Heart right ventricle (tissue), 16 donors: ENCODE measurements around the gene ARHGAP42. TPM values are rescaled to one million over a fixed set of nuclear protein-coding genes. Genes with fewer than 3 reads are reported as not detected.
A peak's percentile ranks its signal among the peaks of the same experiment; 100 is the strongest.

ENCODE experiments used
- ATAC-seq, 8 donors: fragments of 200-7000 bp; cut with Tn5 transposase; one replicate each; pipeline ENCODE4 v1.9.1; 2020; ENCODE audit warnings: mild to moderate bottlenecking in 8 of 8, moderate library complexity in 8 of 8, moderate number of reproducible peaks in 1 of 8
- DNase-seq, 2 donors: peaks; one replicate each; pipeline ENCODE4 v3.0.0-alpha.2; 2020
- H3K27ac ChIP-seq, 10 donors: fragments of 200-600 bp; sonication (generic) in 2 of 10; one replicate each; pipeline versions ENCODE4 v1.5.0 to v1.8.0; 2020 to 2022; ENCODE audit warnings: mild to moderate bottlenecking in 3 of 10
- H3K27me3 ChIP-seq, 7 donors: fragments of 200-600 bp; one replicate each; pipeline ENCODE4 v1.8.0; 2021 to 2022; ENCODE audit warnings: mild to moderate bottlenecking in 2 of 7
- H3K36me3 ChIP-seq, 9 donors: fragments of 200-600 bp; sonication (generic) in 1 of 9; one replicate each; pipeline versions ENCODE4 v1.5.0 to v1.8.0; 2020 to 2022; ENCODE audit warnings: mild to moderate bottlenecking in 2 of 9
- H3K4me1 ChIP-seq, 9 donors: fragments of 200-600 bp; sonication (generic) in 1 of 9; one replicate each; pipeline versions ENCODE4 v1.5.0 to v1.8.0; 2020 to 2022; ENCODE audit warnings: mild to moderate bottlenecking in 4 of 9
- H3K4me3 ChIP-seq, 10 donors: fragments of 200-600 bp; sonication (generic) in 2 of 10; one replicate each; pipeline versions ENCODE4 v1.5.0 to v1.8.0; 2020 to 2022; ENCODE audit warnings: mild to moderate bottlenecking in 7 of 10, moderate library complexity in 2 of 10
- H3K9me3 ChIP-seq, 11 donors: fragments of 200-600 bp in 10 of 11; sonication (generic) in 2 of 11; one replicate each; pipeline versions ENCODE4 v1.5.0 to v1.8.0; 2013 to 2022; ENCODE audit warnings: mild to moderate bottlenecking in 2 of 11, control low read depth in 1 of 11, moderate library complexity in 1 of 11
- CTCF ChIP-seq, 9 donors: fragments of 200-600 bp; sonication (generic) in 2 of 9; IDR thresholded peaks; one replicate each; pipeline versions ENCODE4 v1.5.0 to v1.8.0; 2021 to 2022; ENCODE audit warnings: antibody characterized with exemption in 9 of 9, mild to moderate bottlenecking in 5 of 9, moderate library complexity in 1 of 9
- WGBS, 2 donors: extraction: QIAGEN DNeasy Blood & Tissue Kit; methylation state at CpG; one replicate each; pipeline ENCODE4 v1.1.7; 2013; ENCODE audit warnings: inconsistent platforms in 1 of 2; 5-methylcytosine and 5-hydroxymethylcytosine counted together
- intact Hi-C, 10 donors: fragments of 100-400 bp; cut with DNase I; formaldehyde crosslinking; loops; one replicate each; pipeline versions ENCODE4 v1.11.1 to v1.14.2; 2022
- polyA plus RNA-seq, 2 donors: library from polyadenylated mRNA; stranded (reverse); fragments of 200-250 nt; gene quantifications; one replicate each; pipeline ENCODE4 v1.2.3, GENCODE V29; 2013
- total RNA-seq, 10 donors: library from RNA; stranded (reverse); fragmentation: NEBNext Ultra II Directional in 3 of 10; extraction: Animal tissue kit (Norgen Biotek cat#: 25700) in 3 of 10; gene quantifications; one replicate each; pipeline versions ENCODE4 v1.2.1 to v1.2.4, GENCODE V29; 2021 to 2023
- donor health status: Arrhythmogenic right ventricular cardiomyopathy.
- donor health status: ischemic (EF 13 %, LVEDD 7.1; RV severe dilation, severe dysfunction).
- donor health status: healthy with polysubstance abuse.
- donor health status: DM: no; HTN: yes; CAD: no.
- donor health status: DM: no; HTN: no; CAD: no.
- donor health status: ischemic (EF 25% LVEDD 6.9; RV normal size, moderate dysfunction).
- donor health status: ischemic (EF 25% LVEDD 5.7; RV mildly dilated, moderate dysfunction).
- donor health status: healthy.
- donor health status: DM: yes; HTN: yes; CAD: no.
- donor health status: Ischemic cardiomyopathy.
- donor health status: ischemic (EF 35%, LVEDD 5.7; RV mildly dilated, moderate dysfunction).
- donor health status: nonischemic (EF 11% LVEDD 7.7; RV severe dilation, severe dysfunction).
- donor health status: DM: yes; HTN: yes; CAD: no.
- donor health status: PGD.
- donor health status: ischemic (EF 29% LVEDD 5.4; RV normal size, mild dysfunction).
- donor health status: nonischemic (EF 23%, LVEDD 6.1; RV moderate dilation, normal function).

Gene ARHGAP42
- total and polyA plus RNA-seq, 12 donors = 3.9 to 13.1 (median 8.8) TPM

GRCh38 chr11:100930185-100930778, 243.2 kb downstream of the ARHGAP42 start:
- Histone ChIP-seq H3K4me1 (peaks cover 0 to 17% (median 0%) of the 10 kb centered on the region in 9 donors), H3K27ac (no peak overlapping the region), H3K36me3 (no peaks in the 10 kb centered on the region), H3K4me3 (no peak overlapping the region), H3K9me3 (no peaks in the 10 kb centered on the region), H3K27me3 (no peaks in the 10 kb centered on the region)
- peak in 1 of 2 donors; percentile 11 for DNase-seq
- peak; percentile 42 to 76 (median 68) for TF ChIP-seq CTCF (IDR thresholded peaks at IDR 0.05)
- peak in 4 of 8 donors; percentile 34 to 67 (median 62) for ATAC-seq
- WGBS, 2 donors = 38 to 40% methylated on average over 5 of the region's 5 CpGs
- intact Hi-C loops = loop anchor here in 7 of 10 donors (1.0 to 10.0 kb wide), 9 partner anchors 73 to 354 kb away; partner anchors contain the start of gene ARHGAP42 (in 1 of the 7)

- H3K36me3 ChIP-seq = peaks cover 0 to 19% (median 0%) of the 10 kb centered on the region in 9 donors
- DNase-seq (no peak), ATAC-seq (no peak)
- intact Hi-C loops = loop anchor here in 9 of 10 donors (1.0 to 10.0 kb wide), 8 partner anchors 75 to 356 kb away; partner anchors contain the start of gene ARHGAP42 (in 1 of the 9)
- no peaks in the 10 kb centered on the region for H3K27me3 ChIP-seq
- H3K9me3 ChIP-seq = no peaks in the 10 kb centered on the region
- TF ChIP-seq CTCF (IDR thresholded peaks at IDR 0.05) = peak in 7 of 9 donors; percentile 27 to 58 (median 49)
- H3K4me3 ChIP-seq = no peak overlapping the region
- WGBS, 2 donors = 33 to 41% methylated on average over 3 of the region's 3 CpGs
- peaks cover 0 to 17% (median 0%) of the 10 kb centered on the region in 9 donors for H3K4me1 ChIP-seq
- no peak overlapping the region for H3K27ac ChIP-seq
Measured at GRCh38 chr11:100932474-100933100, 245.5 kb downstream of the ARHGAP42 start.

GRCh38 chr11:100936781-100937180, 249.7 kb downstream of the ARHGAP42 start:
- Histone ChIP-seq H3K27ac (no peak overlapping the region), H3K27me3 (no peaks in the 10 kb centered on the region), H3K4me3 (no peak overlapping the region), H3K4me1 (peaks cover 0 to 27% (median 8%) of the 10 kb centered on the region in 9 donors), H3K9me3 (no peaks in the 10 kb centered on the region), H3K36me3 (peaks cover 0 to 25% (median 0%) of the 10 kb centered on the region in 9 donors)
- TF ChIP-seq CTCF (IDR thresholded peaks at IDR 0.05) = no peak
- no peak for DNase-seq
- WGBS, 2 donors = 86 to 87% methylated on average over 6 of the region's 6 CpGs
- intact Hi-C loops = loop anchor here in 2 of 10 donors (10.0 kb wide), 2 partner anchors 252 to 352 kb away; partner anchors contain the start of gene ARHGAP42 (in 1 of the 2)
- no peak for ATAC-seq

GRCh38 chr11:100939571-100939970, 252.5 kb downstream of the ARHGAP42 start:
- DNase-seq = peak in 1 of 2 donors; percentile 19
- no peak for ATAC-seq
- 48 to 63% methylated on average over 5 of the region's 5 CpGs for WGBS, 2 donors

More at GRCh38 chr11:100939571-100939970, 252.5 kb downstream of the ARHGAP42 start:
- H3K9me3 ChIP-seq = no peaks in the 10 kb centered on the region
- no peak overlapping the region for H3K27ac ChIP-seq
- no peak overlapping the region for H3K4me3 ChIP-seq
- no peaks in the 10 kb centered on the region for H3K27me3 ChIP-seq
- peaks cover 0 to 30% (median 10%) of the 10 kb centered on the region in 9 donors for H3K4me1 ChIP-seq
- peaks cover 0 to 33% (median 0%) of the 10 kb centered on the region in 9 donors for H3K36me3 ChIP-seq
- intact Hi-C loops = loop anchor here in 2 of 10 donors (10.0 kb wide), 2 partner anchors 255 to 355 kb away; partner anchors contain the start of gene ARHGAP42 (in 1 of the 2)
- TF ChIP-seq CTCF (IDR thresholded peaks at IDR 0.05) = no peak
